Measurements from ENCODE around the gene ATF4.

DNA sequence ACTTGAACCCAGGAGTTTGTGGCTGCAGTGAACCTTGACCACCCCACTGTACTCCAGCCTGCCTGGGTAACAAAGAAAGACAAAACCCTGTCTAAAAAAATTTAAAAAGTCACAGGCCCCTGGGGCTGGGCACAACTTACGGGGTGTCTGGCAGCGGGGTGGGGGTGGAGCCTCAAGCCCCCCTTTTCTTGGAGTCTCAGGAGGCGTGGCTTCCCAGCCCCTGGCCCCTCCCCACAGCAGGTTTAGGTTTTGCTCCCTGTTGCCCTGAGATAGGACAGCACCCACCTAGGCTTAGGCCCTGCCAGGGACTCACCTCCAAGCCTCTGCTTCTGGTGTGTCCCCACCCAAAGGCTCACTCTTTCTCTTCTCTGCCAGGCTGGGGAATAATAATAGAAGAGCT is 41.1 kb upstream of the ATF4 start:
- TF ChIP-seq GATA3 (IDR thresholded peaks at IDR 0.05; ENCODE audit: low read depth, low read length) (no peak), GATA2 (IDR thresholded peaks at IDR 0.05; ENCODE audit: low read depth, low read length) (no peak)

All from SH-SY5Y (cell line).